Neural crest cell (in vitro differentiated cells): ENCODE data around the gene MXD1. TPM values are rescaled to one million over a fixed set of nuclear protein-coding genes. Genes with fewer than 3 reads are reported as not detected.
A peak's percentile ranks its signal among the peaks of the same experiment; 100 is the strongest.

Experiments used
- DNase-seq: peaks from one replicate; pipeline ENCODE4 v3.0.0; 2021; ENCODE audit warnings: low read depth, mixed read lengths, low spot score
- H3K27ac Mint-ChIP-seq: one replicate; pipeline ENCODE4 v1.8.0; 2021; ENCODE audit warnings: mild to moderate bottlenecking, mixed read lengths; ENCODE audit not compliant: unreplicated experiment
- H3K27me3 Mint-ChIP-seq: 2 replicates; pipeline ENCODE4 v1.8.0; 2021; ENCODE audit warnings: low read depth, mild to moderate bottlenecking, mixed read lengths
- H3K36me3 Mint-ChIP-seq: 2 replicates; pipeline ENCODE4 v1.8.0; 2021; ENCODE audit warnings: low read depth, mild to moderate bottlenecking, mixed read lengths
- H3K4me1 Mint-ChIP-seq: 2 replicates; pipeline ENCODE4 v1.8.0; 2021; ENCODE audit warnings: mixed read lengths
- H3K4me3 Mint-ChIP-seq: one replicate; pipeline ENCODE4 v1.8.0; 2021; ENCODE audit warnings: mild to moderate bottlenecking, mixed read lengths
- H3K9me3 Mint-ChIP-seq: 2 replicates; pipeline ENCODE4 v1.8.0; 2021; ENCODE audit warnings: mixed read lengths
- CTCF ChIP-seq: fragments of 200-600 bp; sonication (generic); conservative IDR thresholded peaks from 2 replicates; pipeline ENCODE4 v1.5.0; 2021; ENCODE audit warnings: antibody characterized with exemption, mild to moderate bottlenecking
- total RNA-seq: library from RNA; stranded (reverse); gene quantifications from 2 replicates; pipeline ENCODE4 v1.2.1, GENCODE V29; 2021

MXD1 gene
- total RNA-seq, 1 donor from 2014 or later: 4.9 TPM

- TF ChIP-seq CTCF: no peak
- Mint-ChIP-seq H3K27ac (peak overlapping the region; percentile 24), H3K4me3 (no peak overlapping the region), H3K36me3 (no peaks in the 10 kb centered on the region), H3K27me3 (peaks cover 15% of the 10 kb centered on the region), H3K4me1 (no peaks in the 10 kb centered on the region), H3K9me3 (no peaks in the 10 kb centered on the region)
- no peak for DNase-seq
These were observed 37.6 kb downstream of the MXD1 start for GRCh38 chr2:69952336-69953115.

- no peak overlapping the region for H3K4me3 Mint-ChIP-seq
- H3K27ac Mint-ChIP-seq: no peak overlapping the region
- no peak for TF ChIP-seq CTCF
- H3K27me3 Mint-ChIP-seq: peaks cover 15% of the 10 kb centered on the region
- DNase-seq: no peak
- no peaks in the 10 kb centered on the region for H3K9me3 Mint-ChIP-seq
- H3K4me1 Mint-ChIP-seq: no peaks in the 10 kb centered on the region
- no peaks in the 10 kb centered on the region for H3K36me3 Mint-ChIP-seq
These were observed 39.2 kb downstream of the MXD1 start for GRCh38 chr2:69954084-69954483.

- TF ChIP-seq CTCF: no peak
- H3K27ac Mint-ChIP-seq: no peak overlapping the region
- peaks cover 15% of the 10 kb centered on the region for H3K27me3 Mint-ChIP-seq
- no peaks in the 10 kb centered on the region for H3K36me3 Mint-ChIP-seq
- DNase-seq: no peak
- no peaks in the 10 kb centered on the region for H3K4me1 Mint-ChIP-seq
- no peak overlapping the region for H3K4me3 Mint-ChIP-seq
- no peaks in the 10 kb centered on the region for H3K9me3 Mint-ChIP-seq
These were observed 40.1 kb downstream of the MXD1 start for GRCh38 chr2:69955029-69955428.

- Mint-ChIP-seq H3K27me3 (peaks cover 15% of the 10 kb centered on the region), H3K4me3 (no peak overlapping the region), H3K27ac (no peak overlapping the region), H3K4me1 (no peaks in the 10 kb centered on the region), H3K36me3 (no peaks in the 10 kb centered on the region), H3K9me3 (no peaks in the 10 kb centered on the region)
- TF ChIP-seq CTCF: no peak
- no peak for DNase-seq
These were observed 41.6 kb downstream of the MXD1 start for GRCh38 chr2:69956475-69956979.

- Mint-ChIP-seq H3K4me1 (no peaks in the 10 kb centered on the region), H3K27ac (peak overlapping the region; percentile 35)
These were observed 43.1 kb downstream of the MXD1 start for GRCh38 chr2:69957965-69958364.

More at GRCh38 chr2:69957965-69958364, 43.1 kb downstream of the MXD1 start:
- H3K9me3 Mint-ChIP-seq: no peaks in the 10 kb centered on the region
- H3K27me3 Mint-ChIP-seq: peaks cover 15% of the 10 kb centered on the region
- no peaks in the 10 kb centered on the region for H3K36me3 Mint-ChIP-seq
- no peak for TF ChIP-seq CTCF
- no peak for DNase-seq
- H3K4me3 Mint-ChIP-seq: no peak overlapping the region
